Measurements from ENCODE around the gene CCL16. TPM values are rescaled to one million over a fixed set of nuclear protein-coding genes. Genes with fewer than 3 reads are reported as not detected.
A peak's percentile ranks its signal among the peaks of the same experiment; 100 is the strongest.

Gene CCL16
- total RNA-seq, 2 donors from 2014 or later: not detected

DNA sequence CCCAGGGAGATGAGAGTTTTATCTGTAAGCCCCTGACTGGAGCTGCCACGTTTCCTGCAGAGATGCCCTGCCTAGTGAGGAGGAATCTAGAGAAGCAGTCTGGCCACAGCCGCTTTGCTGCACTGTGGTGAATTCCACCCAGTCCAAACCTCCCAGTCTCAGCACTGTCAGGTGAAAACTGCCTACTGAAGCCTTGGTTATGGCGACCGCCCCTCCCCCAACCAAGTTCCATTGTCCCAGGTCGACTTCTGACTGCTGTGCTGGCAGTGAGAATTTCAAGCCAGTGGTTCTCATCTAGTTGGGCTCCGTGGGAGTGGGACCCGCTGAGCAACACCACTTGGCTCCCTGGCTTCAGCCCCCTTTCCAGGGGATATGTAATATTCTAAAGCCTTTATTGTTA, 27.6 kb downstream of the CCL16 start:
- Mint-ChIP-seq H3K27ac (no peak overlapping the region), H3K4me3 (no peak overlapping the region), H3K9me3 (no peaks in the 10 kb centered on the region), H3K4me1 (peaks cover 16% of the 10 kb centered on the region), H3K27me3 (ENCODE audit: insufficient read depth) (no peaks in the 10 kb centered on the region), H3K36me3 (ENCODE audit: low read depth) (no peaks in the 10 kb centered on the region)
- H3K27ac ChIP-seq (ENCODE audit: low read depth, low read length): no peak overlapping the region
- no peak overlapping the region for H3K9ac ChIP-seq (ENCODE audit: extremely low read depth, low read length, poor library complexity, severe bottlenecking)
- H3K4me1 ChIP-seq (ENCODE audit: control insufficient read depth, insufficient read depth, low read length): no peaks in the 10 kb centered on the region
- no peaks in the 10 kb centered on the region for H3K36me3 ChIP-seq (ENCODE audit: control insufficient read depth, insufficient read depth, low read length)
- no peaks in the 10 kb centered on the region for H3K9me3 ChIP-seq (ENCODE audit: control insufficient read depth, low read length)
- no peaks in the 10 kb centered on the region for H3K27me3 ChIP-seq (ENCODE audit: control insufficient read depth, insufficient read depth, low read length, poor library complexity, severe bottlenecking)
- peak; percentile 83 for DNase-seq
- no peak overlapping the region for H3K4me3 ChIP-seq (ENCODE audit: low read length)
- TF ChIP-seq, protein P1, sequence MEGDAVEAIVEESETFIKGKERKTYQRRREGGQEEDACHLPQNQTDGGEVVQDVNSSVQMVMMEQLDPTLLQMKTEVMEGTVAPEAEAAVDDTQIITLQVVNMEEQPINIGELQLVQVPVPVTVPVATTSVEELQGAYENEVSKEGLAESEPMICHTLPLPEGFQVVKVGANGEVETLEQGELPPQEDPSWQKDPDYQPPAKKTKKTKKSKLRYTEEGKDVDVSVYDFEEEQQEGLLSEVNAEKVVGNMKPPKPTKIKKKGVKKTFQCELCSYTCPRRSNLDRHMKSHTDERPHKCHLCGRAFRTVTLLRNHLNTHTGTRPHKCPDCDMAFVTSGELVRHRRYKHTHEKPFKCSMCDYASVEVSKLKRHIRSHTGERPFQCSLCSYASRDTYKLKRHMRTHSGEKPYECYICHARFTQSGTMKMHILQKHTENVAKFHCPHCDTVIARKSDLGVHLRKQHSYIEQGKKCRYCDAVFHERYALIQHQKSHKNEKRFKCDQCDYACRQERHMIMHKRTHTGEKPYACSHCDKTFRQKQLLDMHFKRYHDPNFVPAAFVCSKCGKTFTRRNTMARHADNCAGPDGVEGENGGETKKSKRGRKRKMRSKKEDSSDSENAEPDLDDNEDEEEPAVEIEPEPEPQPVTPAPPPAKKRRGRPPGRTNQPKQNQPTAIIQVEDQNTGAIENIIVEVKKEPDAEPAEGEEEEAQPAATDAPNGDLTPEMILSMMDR (conservative IDR thresholded peaks at IDR 0.05): no peak
- 56 to 61% methylated on average over 7 of the region's 7 CpGs for WGBS, 2 experiments (ENCODE audit: insufficient coverage in 1 of 2, insufficient read length in 1 of 2)

DNA sequence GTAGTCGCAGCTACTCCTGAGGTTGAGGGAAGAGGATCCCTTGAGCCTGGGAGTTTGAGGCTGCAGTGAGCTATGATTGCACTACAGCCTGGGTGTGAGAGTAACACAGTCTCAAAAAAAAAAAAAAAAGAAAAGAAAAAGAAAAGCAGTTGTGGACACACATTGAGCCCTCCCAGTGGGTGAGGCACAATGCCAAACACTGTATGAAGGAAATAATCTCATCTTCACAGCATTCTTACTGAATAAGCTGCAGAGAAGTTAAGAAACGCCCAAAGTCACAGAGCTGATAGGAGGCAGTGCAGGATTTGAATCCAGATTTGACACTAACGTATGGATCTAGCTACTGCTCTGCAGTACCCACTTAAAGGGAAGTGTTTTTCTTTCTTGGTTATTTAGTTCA, 31.9 kb downstream of the CCL16 start:
- no peaks in the 10 kb centered on the region for H3K9me3 Mint-ChIP-seq
- H3K4me1 ChIP-seq (ENCODE audit: control insufficient read depth, insufficient read depth, low read length): no peaks in the 10 kb centered on the region
- no peak overlapping the region for H3K9ac ChIP-seq (ENCODE audit: extremely low read depth, low read length, poor library complexity, severe bottlenecking)
- DNase-seq: no peak
- no peaks in the 10 kb centered on the region for H3K27me3 ChIP-seq (ENCODE audit: control insufficient read depth, insufficient read depth, low read length, poor library complexity, severe bottlenecking)
- H3K4me3 Mint-ChIP-seq: no peak overlapping the region
- WGBS, 2 experiments (ENCODE audit: insufficient coverage in 1 of 2, insufficient read length in 1 of 2): 93 to 100% methylated on average over 1 to 3 of the region's 3 CpGs
- no peaks in the 10 kb centered on the region for H3K36me3 Mint-ChIP-seq (ENCODE audit: low read depth)
- no peak overlapping the region for H3K27ac Mint-ChIP-seq
- no peaks in the 10 kb centered on the region for H3K27me3 Mint-ChIP-seq (ENCODE audit: insufficient read depth)
- TF ChIP-seq, protein P1 (conservative IDR thresholded peaks at IDR 0.05): no peak
- H3K9me3 ChIP-seq (ENCODE audit: control insufficient read depth, low read length): no peaks in the 10 kb centered on the region
- H3K27ac ChIP-seq (ENCODE audit: low read depth, low read length): no peak overlapping the region
- peaks cover 14% of the 10 kb centered on the region for H3K4me1 Mint-ChIP-seq
- H3K36me3 ChIP-seq (ENCODE audit: control insufficient read depth, insufficient read depth, low read length): no peaks in the 10 kb centered on the region
- no peak overlapping the region for H3K4me3 ChIP-seq (ENCODE audit: low read length)

DNA sequence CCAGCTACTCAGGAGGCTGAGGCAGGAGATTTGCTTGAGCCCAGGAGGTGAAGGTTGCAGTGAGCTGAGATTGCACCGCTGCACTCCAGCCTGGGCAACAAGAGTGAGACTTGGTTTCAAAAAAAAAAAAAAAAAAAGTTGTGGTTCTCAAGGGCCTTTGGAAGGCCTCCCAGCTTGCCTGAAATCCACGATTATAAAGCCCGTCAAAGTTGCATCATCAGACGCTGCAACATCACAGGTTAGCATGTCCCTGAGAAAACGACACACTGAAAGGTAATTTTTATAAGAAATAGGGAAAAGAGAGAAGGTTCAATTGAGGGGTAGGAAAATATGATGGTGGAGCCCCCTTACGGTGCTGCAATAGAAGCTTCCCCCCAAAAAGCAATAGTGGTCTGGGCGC, 33.2 kb downstream of the CCL16 start:
- Mint-ChIP-seq H3K4me3 (no peak overlapping the region), H3K4me1 (peaks cover 9% of the 10 kb centered on the region), H3K9me3 (peaks cover 9% of the 10 kb centered on the region), H3K27me3 (ENCODE audit: insufficient read depth) (no peaks in the 10 kb centered on the region), H3K27ac (no peak overlapping the region), H3K36me3 (ENCODE audit: low read depth) (no peaks in the 10 kb centered on the region)
- H3K9me3 ChIP-seq (ENCODE audit: control insufficient read depth, low read length): no peaks in the 10 kb centered on the region
- H3K9ac ChIP-seq (ENCODE audit: extremely low read depth, low read length, poor library complexity, severe bottlenecking): no peak overlapping the region
- H3K36me3 ChIP-seq (ENCODE audit: control insufficient read depth, insufficient read depth, low read length): no peaks in the 10 kb centered on the region
- no peaks in the 10 kb centered on the region for H3K4me1 ChIP-seq (ENCODE audit: control insufficient read depth, insufficient read depth, low read length)
- 95 to 96% methylated on average over 6 to 7 of the region's 7 CpGs for WGBS, 2 experiments (ENCODE audit: insufficient coverage in 1 of 2, insufficient read length in 1 of 2)
- no peaks in the 10 kb centered on the region for H3K27me3 ChIP-seq (ENCODE audit: control insufficient read depth, insufficient read depth, low read length, poor library complexity, severe bottlenecking)
- no peak overlapping the region for H3K4me3 ChIP-seq (ENCODE audit: low read length)
- H3K27ac ChIP-seq (ENCODE audit: low read depth, low read length): no peak overlapping the region
- DNase-seq: no peak
- TF ChIP-seq, protein P1 (conservative IDR thresholded peaks at IDR 0.05): no peak
